ENCODE results near the gene SLC7A6.

- TF ChIP-seq CTCF (IDR thresholded peaks at IDR 0.05) (no peak), ZFX (IDR thresholded peaks at IDR 0.05; ENCODE audit: borderline replicate concordance) (no peak)
Measured at GRCh38 chr16:68296693-68297092, 32.4 kb downstream of the SLC7A6 start.
